ENCODE data around the gene FNBP1. TPM values are rescaled to one million over a fixed set of nuclear protein-coding genes. Genes with fewer than 3 reads are reported as not detected.

The FNBP1 gene
- total and polyA plus RNA-seq, 10 of the 15 experiments (the other 5 are each of a cell fraction or from before 2014, with no cell fraction given): 64.5 to 353 (median 179) TPM

GRCh38 chr9:129880654-129881546, 162.1 kb downstream of the FNBP1 start (continued):
- no peak for TF ChIP-seq MLLT1 (IDR thresholded peaks at IDR 0.05)

- CTCF ChIA-PET: no interaction called here
- DNase-seq (ENCODE audit: low read depth, low spot score): no peak
- no peak overlapping the region for H2AFZ ChIP-seq (ENCODE audit: control insufficient read depth, low read depth, low read length)
- H3K4me1 ChIP-seq (ENCODE audit: control insufficient read depth, insufficient read depth, low read length): peaks cover 13% of the 10 kb centered on the region
- H3K9me3 ChIP-seq (replicated peaks; ENCODE audit: control insufficient read depth, insufficient read depth, low read length): no peaks in the 10 kb centered on the region
- no peak for ATAC-seq
- H3K36me3 ChIP-seq (ENCODE audit: control insufficient read depth in 2 of 2, insufficient read depth in 2 of 2, low read length in 1 of 2): peaks cover 0 to 3% of the 10 kb centered on the region in 2 experiments; a peak in 2 of 4 replicates
- RAD21 ChIA-PET (ENCODE audit: unreplicated experiment): no interaction called here
- in situ Hi-C loops (cut with MboI): loop anchor here (10.0 kb wide), 1 partner anchor 365 kb away; no protein-coding TSS in a partner anchor
- no peak overlapping the region for H3K27ac ChIP-seq (ENCODE audit: control insufficient read depth, insufficient read depth)
- 85% methylated on average over 28 of the region's 31 CpGs for WGBS (ENCODE audit: insufficient coverage, insufficient replicate concordance, low lambda C conversion rate, missing lambda C conversion rate)
- intact Hi-C loops (cut with micrococcal nuclease; ENCODE audit: unreplicated experiment): no loop called here
- no TSS peak for BruUV-seq (replicated peaks)
- SMC1A ChIA-PET (ENCODE audit: uncharacterized antibody, unreplicated experiment): no interaction called here
- no peaks in the 10 kb centered on the region; the same call in 1 of the 2 replicates for H4K20me1 ChIP-seq (ENCODE audit: control insufficient read depth, insufficient read depth)
- no peaks in the 10 kb centered on the region for H3K27me3 ChIP-seq (replicated peaks in 1 of 2; ENCODE audit: control insufficient read depth in 2 of 2, insufficient read depth in 2 of 2, low read length in 1 of 2)
- H3K9ac ChIP-seq (ENCODE audit: control insufficient read depth, insufficient read depth, low read length): no peak overlapping the region
- no peak for FAIRE-seq
- POLR2A ChIA-PET: no interaction called here
- H3K4me3 ChIP-seq: no peak overlapping the region
- no peak overlapping the region for H3K4me2 ChIP-seq (ENCODE audit: control insufficient read depth, insufficient read depth)
- peaks cover 6% of the 10 kb centered on the region for H3K79me2 ChIP-seq (ENCODE audit: control insufficient read depth, insufficient read depth, low read length)
- no peak for TF ChIP-seq JUND (IDR thresholded peaks at IDR 0.05; ENCODE audit: low read depth, low read length)
- no peak for TF ChIP-seq MAX (IDR thresholded peaks at IDR 0.05; ENCODE audit: low read depth, low read length)
- TF ChIP-seq ZNF24 (IDR thresholded peaks at IDR 0.05): no peak
- no peak for TF ChIP-seq ATF7 (IDR thresholded peaks at IDR 0.05; ENCODE audit: low read depth)
- no peak for TF ChIP-seq TAF1 (IDR thresholded peaks at IDR 0.05; ENCODE audit: borderline replicate concordance, low read depth, low read length)
- no peak for TF ChIP-seq ELK1 (IDR thresholded peaks at IDR 0.05; ENCODE audit: low read depth, low read length)
- no peak for TF ChIP-seq RAD21 (IDR thresholded peaks at IDR 0.05; ENCODE audit: insufficient read depth, low read depth, low read length)
- no peak for TF ChIP-seq RELB (IDR thresholded peaks at IDR 0.05; ENCODE audit: low read depth)
- TF ChIP-seq SP1 (IDR thresholded peaks at IDR 0.05; ENCODE audit: low read depth, low read length): no peak
- TF ChIP-seq NBN (IDR thresholded peaks at IDR 0.05): no peak
- no peak for TF ChIP-seq RUNX3 (IDR thresholded peaks at IDR 0.05; ENCODE audit: low read length)
- TF ChIP-seq POLR2AphosphoS5 (IDR thresholded peaks at IDR 0.05; ENCODE audit: low read length): no peak
- TF ChIP-seq CREB1 (IDR thresholded peaks at IDR 0.05; ENCODE audit: low read depth): no peak
- no peak for TF ChIP-seq MLLT1 (IDR thresholded peaks at IDR 0.05)
These were observed 162.9 kb downstream of the FNBP1 start for GRCh38 chr9:129879991-129880653.
